Measurements from ENCODE around the gene FOXL1. TPM values are rescaled to one million over a fixed set of nuclear protein-coding genes. Genes with fewer than 3 reads are reported as not detected.

FOXL1 gene
- total RNA-seq, 1 experiment from 2014 or later: 7.5 TPM

GRCh38 chr16:86620184-86620583 is 41.8 kb downstream of the FOXL1 start (continued):
- TF ChIP-seq REST (IDR thresholded peaks at IDR 0.05; ENCODE audit: low read depth) (no peak), EGR1 (IDR thresholded peaks at IDR 0.05; ENCODE audit: low read depth) (no peak)

- Histone ChIP-seq H3K36me3 (ENCODE audit: control insufficient read depth in 1 of 2, insufficient read depth in 2 of 2, low read length in 2 of 2) (no peaks in the 10 kb centered on the region), H3K79me2 (ENCODE audit: insufficient read depth, low read length) (no peaks in the 10 kb centered on the region), H3K27ac (ENCODE audit: low read depth, low read length) (no peak overlapping the region), H3K4me3 (replicated peaks in 1 of 2; ENCODE audit: low read depth in 1 of 2, low read length in 2 of 2) (no peak overlapping the region), H3K9ac (ENCODE audit: low read length) (no peak overlapping the region), H3K9me2 (ENCODE audit: insufficient read depth) (no peaks in the 10 kb centered on the region), H3K27me3 (ENCODE audit: insufficient read depth, low read length) (no peaks in the 10 kb centered on the region), H3K4me1 (ENCODE audit: control insufficient read depth in 1 of 2, insufficient read depth in 2 of 2, low read length in 2 of 2) (peaks cover 0 to 16% of the 10 kb centered on the region in 2 experiments; a peak in 1 of 4 replicates), H3K4me2 (ENCODE audit: low read length) (no peak overlapping the region), H3K9me3 (ENCODE audit: control insufficient read depth in 1 of 2, insufficient read depth in 1 of 2, low read depth in 1 of 2, low read length in 2 of 2) (no peaks in the 10 kb centered on the region), H2AFZ (ENCODE audit: low read depth, low read length, poor library complexity, severe bottlenecking) (no peak overlapping the region), H4K20me1 (ENCODE audit: insufficient read depth) (no peaks in the 10 kb centered on the region)
- ChIA-PET CTCF (no interaction called here), POLR2A (no interaction called here), RAD21 (ENCODE audit: low non-redundant PET in 1 of 2, low total read pairs in 2 of 2, uncharacterized antibody in 2 of 2, unreplicated experiment in 2 of 2) (no interaction called here)
- TF ChIP-seq MAX (IDR thresholded peaks at IDR 0.05) (no peak), EGR1 (IDR thresholded peaks at IDR 0.05; ENCODE audit: low read depth) (no peak), YY1 (IDR thresholded peaks at IDR 0.05; ENCODE audit: extremely low read depth, insufficient replicate concordance, low read depth, low read length) (no peak), ZFX (IDR thresholded peaks at IDR 0.05) (no peak), TCF7L2 (IDR thresholded peaks at IDR 0.05; ENCODE audit: borderline replicate concordance, extremely low read depth, insufficient read depth, insufficient read length) (no peak), CEBPB (IDR thresholded peaks at IDR 0.05; ENCODE audit: low read depth) (no peak), ELF1 (IDR thresholded peaks at IDR 0.05; ENCODE audit: borderline replicate concordance, low read depth) (no peak), ZNF274 (IDR thresholded peaks at IDR 0.05; ENCODE audit: low read depth, low read length) (no peak), SRF (IDR thresholded peaks at IDR 0.05; ENCODE audit: low read depth) (no peak), ATF3 (IDR thresholded peaks at IDR 0.05) (no peak), FOSL1 (IDR thresholded peaks at IDR 0.05; ENCODE audit: low read depth) (no peak)
- intact Hi-C loops (cut with micrococcal nuclease): no loop called here
- no peak for ATAC-seq
- no peak for DNase-seq (ENCODE audit: low read depth, low spot score)
- no TSS peak for BruUV-seq (replicated peaks)
Measured at GRCh38 chr16:86621966-86622365, 43.6 kb downstream of the FOXL1 start.

Data from HCT116 (cell line).